GM23338 (cell line): ENCODE data around the gene CCDC174. TPM values are rescaled to one million over a fixed set of nuclear protein-coding genes. Genes with fewer than 3 reads are reported as not detected.

Source experiments
- ATAC-seq: fragments of 200-7000 bp; cut with Tn5 transposase; 3 replicates; pipeline ENCODE4 v1.9.1; 2020
- DNase-seq: peaks from one replicate; pipeline ENCODE4 v3.0.0-alpha.2; 2015; ENCODE audit warnings: low spot score
- H2AFZ ChIP-seq: fragments of 200-600 bp; sonication (generic); 2 replicates; pipeline ENCODE4 v1.8.0; 2016; ENCODE audit warnings: antibody characterized with exemption, mild to moderate bottlenecking, moderate library complexity
- H3F3A ChIP-seq: fragments of 200-600 bp; sonication (generic); replicated peaks from 2 replicates; pipeline ENCODE4 v1.8.0; 2017; ENCODE audit warnings: antibody characterized with exemption, mixed run types, low read depth
- H3K27ac ChIP-seq: fragments of 200-600 bp; sonication (generic); 2 replicates; pipeline ENCODE4 v1.6.1; 2016; ENCODE audit warnings: low read depth
- H3K27me3 ChIP-seq: fragments of 200-600 bp; sonication (generic); 2 replicates; pipeline ENCODE4 v1.8.0; 2016; ENCODE audit warnings: mild to moderate bottlenecking, mixed run types, moderate library complexity; ENCODE audit not compliant: insufficient read depth
- H3K36me3 ChIP-seq: fragments of 200-600 bp; sonication (generic); 2 replicates; pipeline ENCODE4 v1.8.0; 2016; ENCODE audit warnings: mild to moderate bottlenecking; ENCODE audit not compliant: insufficient read depth
- H3K4me1 ChIP-seq: fragments of 200-600 bp; sonication (generic); 2 replicates; pipeline ENCODE4 v1.8.0; 2016; ENCODE audit warnings: mild to moderate bottlenecking, moderate library complexity; ENCODE audit not compliant: insufficient read depth
- H3K4me2 ChIP-seq: fragments of 200-600 bp; sonication (generic); 2 replicates; pipeline ENCODE4 v1.7.1; 2017; ENCODE audit warnings: mixed run types
- H3K4me3 ChIP-seq: fragments of 200-600 bp; sonication (generic); 2 replicates; pipeline ENCODE4 v1.6.1; 2016; ENCODE audit warnings: mixed run types
- H3K79me2 ChIP-seq: fragments of 200-600 bp; sonication (generic); replicated peaks from 2 replicates; pipeline ENCODE4 v1.8.0; 2017; ENCODE audit warnings: mild to moderate bottlenecking; ENCODE audit not compliant: insufficient read depth
- H3K9me2 ChIP-seq: fragments of 200-600 bp; sonication (generic); 2 replicates; pipeline ENCODE4 v1.8.0; 2017; ENCODE audit not compliant: insufficient read depth
- H4K20me1 ChIP-seq: fragments of 200-600 bp; sonication (generic); replicated peaks from 2 replicates; pipeline ENCODE4 v1.8.0; 2017; ENCODE audit warnings: mild to moderate bottlenecking; ENCODE audit not compliant: insufficient read depth
- H3K27ac Mint-ChIP-seq: 2 replicates; pipeline ENCODE4 v1.8.0; 2020; ENCODE audit warnings: inconsistent platforms, mild to moderate bottlenecking, moderate library complexity, mixed read lengths
- H3K27me3 Mint-ChIP-seq: 3 replicates; pipeline ENCODE4 v1.8.0; 2022; ENCODE audit warnings: low read depth, mild to moderate bottlenecking, moderate library complexity, mixed read lengths, inconsistent platforms; ENCODE audit not compliant: insufficient read depth, poor library complexity
- H3K36me3 Mint-ChIP-seq: 3 replicates; pipeline ENCODE4 v1.8.0; 2021; ENCODE audit warnings: low read depth, mild to moderate bottlenecking, inconsistent platforms, moderate library complexity, mixed read lengths
- H3K4me1 Mint-ChIP-seq: 3 replicates; pipeline ENCODE4 v1.8.0; 2020; ENCODE audit warnings: mild to moderate bottlenecking, inconsistent platforms, mixed read lengths
- H3K4me3 Mint-ChIP-seq: 3 replicates; pipeline ENCODE4 v1.8.0; 2021; ENCODE audit warnings: moderate library complexity, mild to moderate bottlenecking, inconsistent platforms, mixed read lengths
- H3K9me3 Mint-ChIP-seq: 3 replicates; pipeline ENCODE4 v1.8.0; 2020; ENCODE audit warnings: moderate library complexity, mild to moderate bottlenecking, inconsistent platforms, mixed read lengths
- CREB1 ChIP-seq: fragments of 250-450 bp; sonication (Bioruptor Pico); IDR thresholded peaks from 2 replicates; pipeline ENCODE4 v1.5.0; 2020; ENCODE audit warnings: low read depth, mild to moderate bottlenecking, moderate library complexity
- JUNB ChIP-seq: IDR thresholded peaks from one replicate; pipeline ENCODE4 v1.6.1; 2016; ENCODE audit warnings: antibody characterized with exemption; ENCODE audit not compliant: unreplicated experiment
- ZNF331 ChIP-seq: fragments of 250-450 bp; sonication (Bioruptor Pico); IDR thresholded peaks from 2 replicates; pipeline ENCODE4 v1.5.0; 2020; ENCODE audit warnings: low read depth, mild to moderate bottlenecking, moderate library complexity
- polyA plus RNA-seq: library from polyadenylated mRNA; unstranded; fragments of >200 nt; fragmentation: Nextera tagmentation; extraction: Ambion mirVana; gene quantifications from 2 replicates; pipeline ENCODE4 v1.2.1, GENCODE V29; 2016
- total RNA-seq: library from RNA; depleted of rRNA; stranded (reverse); fragments of >200 nt; shearing (Covaris generic); gene quantifications from 2 replicates; pipeline ENCODE4 v1.2.3, GENCODE V29; 2014
- TF ChIP-seq, protein P1 (sequence below): IDR thresholded peaks from one replicate; pipeline ENCODE4 v1.6.1; 2018; ENCODE audit warnings: antibody characterized with exemption; ENCODE audit not compliant: unreplicated experiment
- TF ChIP-seq, protein P2 (sequence below): fragments of 250-450 bp; sonication (Bioruptor Pico); IDR thresholded peaks from 2 replicates; pipeline ENCODE4 v1.5.0; 2020; ENCODE audit warnings: mild to moderate bottlenecking, moderate library complexity

CCDC174 gene
- total and polyA plus RNA-seq, 2 experiments from 2014 or later, result 11.2 to 46.3 TPM

DNA sequence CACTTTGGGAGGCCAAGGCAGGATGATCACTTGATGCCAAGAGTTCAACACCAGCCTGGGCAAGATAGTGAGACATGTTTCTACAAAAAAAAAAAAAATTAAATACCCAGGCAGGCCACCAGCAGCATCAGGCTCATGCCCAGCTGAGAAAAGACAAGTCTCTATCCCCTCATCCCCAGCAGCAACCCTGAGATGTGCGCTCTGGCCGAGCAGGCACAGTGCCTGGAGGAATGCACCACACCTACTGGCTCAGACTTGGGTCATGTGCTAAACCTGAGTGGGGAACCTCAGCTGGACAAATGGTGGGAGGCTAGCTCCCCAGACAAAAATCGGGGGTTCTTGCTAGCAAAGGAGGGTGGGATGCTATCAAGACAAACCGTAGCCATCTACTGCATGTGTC is 10.2 kb upstream of the CCDC174 start:
- H3K27ac Mint-ChIP-seq, result no peak overlapping the region
- Histone ChIP-seq H3F3A (no peaks in the 10 kb centered on the region), H3K4me2 (no peak overlapping the region), H3K27ac (no peak overlapping the region), H4K20me1 (no peaks in the 10 kb centered on the region), H3K9me2 (no peaks in the 10 kb centered on the region), H3K27me3 (peaks cover 4% of the 10 kb centered on the region; the same call in 1 of the 2 replicates), H2AFZ (no peak overlapping the region), H3K4me1 (peaks cover 6% of the 10 kb centered on the region), H3K4me3 (no peak overlapping the region), H3K36me3 (no peaks in the 10 kb centered on the region), H3K79me2 (no peaks in the 10 kb centered on the region)
- no peaks in the 10 kb centered on the region for H3K9me3 Mint-ChIP-seq
- ATAC-seq (no peak), DNase-seq (no peak)
- no peak overlapping the region for H3K4me3 Mint-ChIP-seq
- no peak for TF ChIP-seq ZNF331 (CRISPR knock-in tag)
- TF ChIP-seq JUNB, result no peak
- TF ChIP-seq CREB1 (CRISPR knock-in tag), result no peak
- TF ChIP-seq, protein P1, sequence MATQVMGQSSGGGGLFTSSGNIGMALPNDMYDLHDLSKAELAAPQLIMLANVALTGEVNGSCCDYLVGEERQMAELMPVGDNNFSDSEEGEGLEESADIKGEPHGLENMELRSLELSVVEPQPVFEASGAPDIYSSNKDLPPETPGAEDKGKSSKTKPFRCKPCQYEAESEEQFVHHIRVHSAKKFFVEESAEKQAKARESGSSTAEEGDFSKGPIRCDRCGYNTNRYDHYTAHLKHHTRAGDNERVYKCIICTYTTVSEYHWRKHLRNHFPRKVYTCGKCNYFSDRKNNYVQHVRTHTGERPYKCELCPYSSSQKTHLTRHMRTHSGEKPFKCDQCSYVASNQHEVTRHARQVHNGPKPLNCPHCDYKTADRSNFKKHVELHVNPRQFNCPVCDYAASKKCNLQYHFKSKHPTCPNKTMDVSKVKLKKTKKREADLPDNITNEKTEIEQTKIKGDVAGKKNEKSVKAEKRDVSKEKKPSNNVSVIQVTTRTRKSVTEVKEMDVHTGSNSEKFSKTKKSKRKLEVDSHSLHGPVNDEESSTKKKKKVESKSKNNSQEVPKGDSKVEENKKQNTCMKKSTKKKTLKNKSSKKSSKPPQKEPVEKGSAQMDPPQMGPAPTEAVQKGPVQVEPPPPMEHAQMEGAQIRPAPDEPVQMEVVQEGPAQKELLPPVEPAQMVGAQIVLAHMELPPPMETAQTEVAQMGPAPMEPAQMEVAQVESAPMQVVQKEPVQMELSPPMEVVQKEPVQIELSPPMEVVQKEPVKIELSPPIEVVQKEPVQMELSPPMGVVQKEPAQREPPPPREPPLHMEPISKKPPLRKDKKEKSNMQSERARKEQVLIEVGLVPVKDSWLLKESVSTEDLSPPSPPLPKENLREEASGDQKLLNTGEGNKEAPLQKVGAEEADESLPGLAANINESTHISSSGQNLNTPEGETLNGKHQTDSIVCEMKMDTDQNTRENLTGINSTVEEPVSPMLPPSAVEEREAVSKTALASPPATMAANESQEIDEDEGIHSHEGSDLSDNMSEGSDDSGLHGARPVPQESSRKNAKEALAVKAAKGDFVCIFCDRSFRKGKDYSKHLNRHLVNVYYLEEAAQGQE, result no peak
- TF ChIP-seq, protein P2, sequence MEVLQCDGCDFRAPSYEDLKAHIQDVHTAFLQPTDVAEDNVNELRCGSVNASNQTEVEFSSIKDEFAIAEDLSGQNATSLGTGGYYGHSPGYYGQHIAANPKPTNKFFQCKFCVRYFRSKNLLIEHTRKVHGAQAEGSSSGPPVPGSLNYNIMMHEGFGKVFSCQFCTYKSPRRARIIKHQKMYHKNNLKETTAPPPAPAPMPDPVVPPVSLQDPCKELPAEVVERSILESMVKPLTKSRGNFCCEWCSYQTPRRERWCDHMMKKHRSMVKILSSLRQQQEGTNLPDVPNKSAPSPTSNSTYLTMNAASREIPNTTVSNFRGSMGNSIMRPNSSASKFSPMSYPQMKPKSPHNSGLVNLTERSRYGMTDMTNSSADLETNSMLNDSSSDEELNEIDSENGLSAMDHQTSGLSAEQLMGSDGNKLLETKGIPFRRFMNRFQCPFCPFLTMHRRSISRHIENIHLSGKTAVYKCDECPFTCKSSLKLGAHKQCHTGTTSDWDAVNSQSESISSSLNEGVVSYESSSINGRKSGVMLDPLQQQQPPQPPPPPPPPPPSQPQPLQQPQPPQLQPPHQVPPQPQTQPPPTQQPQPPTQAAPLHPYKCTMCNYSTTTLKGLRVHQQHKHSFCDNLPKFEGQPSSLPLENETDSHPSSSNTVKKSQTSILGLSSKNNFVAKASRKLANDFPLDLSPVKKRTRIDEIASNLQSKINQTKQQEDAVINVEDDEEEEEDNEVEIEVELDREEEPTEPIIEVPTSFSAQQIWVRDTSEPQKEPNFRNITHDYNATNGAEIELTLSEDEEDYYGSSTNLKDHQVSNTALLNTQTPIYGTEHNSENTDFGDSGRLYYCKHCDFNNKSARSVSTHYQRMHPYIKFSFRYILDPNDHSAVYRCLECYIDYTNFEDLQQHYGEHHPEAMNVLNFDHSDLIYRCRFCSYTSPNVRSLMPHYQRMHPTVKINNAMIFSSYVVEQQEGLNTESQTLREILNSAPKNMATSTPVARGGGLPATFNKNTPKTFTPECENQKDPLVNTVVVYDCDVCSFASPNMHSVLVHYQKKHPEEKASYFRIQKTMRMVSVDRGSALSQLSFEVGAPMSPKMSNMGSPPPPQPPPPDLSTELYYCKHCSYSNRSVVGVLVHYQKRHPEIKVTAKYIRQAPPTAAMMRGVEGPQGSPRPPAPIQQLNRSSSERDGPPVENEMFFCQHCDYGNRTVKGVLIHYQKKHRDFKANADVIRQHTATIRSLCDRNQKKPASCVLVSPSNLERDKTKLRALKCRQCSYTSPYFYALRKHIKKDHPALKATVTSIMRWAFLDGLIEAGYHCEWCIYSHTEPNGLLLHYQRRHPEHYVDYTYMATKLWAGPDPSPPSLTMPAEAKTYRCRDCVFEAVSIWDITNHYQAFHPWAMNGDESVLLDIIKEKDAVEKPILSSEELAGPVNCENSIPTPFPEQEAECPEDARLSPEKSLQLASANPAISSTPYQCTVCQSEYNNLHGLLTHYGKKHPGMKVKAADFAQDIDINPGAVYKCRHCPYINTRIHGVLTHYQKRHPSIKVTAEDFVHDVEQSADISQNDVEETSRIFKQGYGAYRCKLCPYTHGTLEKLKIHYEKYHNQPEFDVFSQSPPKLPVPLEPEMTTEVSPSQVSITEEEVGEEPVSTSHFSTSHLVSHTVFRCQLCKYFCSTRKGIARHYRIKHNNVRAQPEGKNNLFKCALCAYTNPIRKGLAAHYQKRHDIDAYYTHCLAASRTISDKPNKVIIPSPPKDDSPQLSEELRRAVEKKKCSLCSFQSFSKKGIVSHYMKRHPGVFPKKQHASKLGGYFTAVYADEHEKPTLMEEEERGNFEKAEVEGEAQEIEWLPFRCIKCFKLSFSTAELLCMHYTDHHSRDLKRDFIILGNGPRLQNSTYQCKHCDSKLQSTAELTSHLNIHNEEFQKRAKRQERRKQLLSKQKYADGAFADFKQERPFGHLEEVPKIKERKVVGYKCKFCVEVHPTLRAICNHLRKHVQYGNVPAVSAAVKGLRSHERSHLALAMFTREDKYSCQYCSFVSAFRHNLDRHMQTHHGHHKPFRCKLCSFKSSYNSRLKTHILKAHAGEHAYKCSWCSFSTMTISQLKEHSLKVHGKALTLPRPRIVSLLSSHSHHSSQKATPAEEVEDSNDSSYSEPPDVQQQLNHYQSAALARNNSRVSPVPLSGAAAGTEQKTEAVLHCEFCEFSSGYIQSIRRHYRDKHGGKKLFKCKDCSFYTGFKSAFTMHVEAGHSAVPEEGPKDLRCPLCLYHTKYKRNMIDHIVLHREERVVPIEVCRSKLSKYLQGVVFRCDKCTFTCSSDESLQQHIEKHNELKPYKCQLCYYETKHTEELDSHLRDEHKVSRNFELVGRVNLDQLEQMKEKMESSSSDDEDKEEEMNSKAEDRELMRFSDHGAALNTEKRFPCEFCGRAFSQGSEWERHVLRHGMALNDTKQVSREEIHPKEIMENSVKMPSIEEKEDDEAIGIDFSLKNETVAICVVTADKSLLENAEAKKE (CRISPR knock-in tag), result no peak
- H3K4me1 Mint-ChIP-seq, result peaks cover 4% of the 10 kb centered on the region; the same call in 2 of the 3 replicates
- H3K36me3 Mint-ChIP-seq, result no peaks in the 10 kb centered on the region
- no peaks in the 10 kb centered on the region for H3K27me3 Mint-ChIP-seq
